ENCODE data around the gene COL6A5.

COL6A5 gene

GRCh38 chr3:130514681-130515080 is 169.2 kb downstream of the COL6A5 start:
- Histone ChIP-seq H3K4me1 (ENCODE audit: control insufficient read depth, insufficient read depth, low read length, unreplicated experiment) (no peaks in the 10 kb centered on the region), H3K27me3 (ENCODE audit: insufficient read depth, low read length) (peaks cover 24% of the 10 kb centered on the region), H3K27ac (ENCODE audit: low read depth, low read length) (no peak overlapping the region), H3K4me3 (ENCODE audit: low read depth, low read length) (no peak overlapping the region), H2AFZ (ENCODE audit: low read length, unreplicated experiment) (no peak overlapping the region), H3K79me2 (ENCODE audit: control insufficient read depth, insufficient read depth, low read length, unreplicated experiment) (no peaks in the 10 kb centered on the region), H3K36me3 (ENCODE audit: insufficient read depth, low read length) (no peaks in the 10 kb centered on the region)

- Histone ChIP-seq H2AFZ (ENCODE audit: low read length, unreplicated experiment) (no peak overlapping the region), H3K4me3 (ENCODE audit: low read depth, low read length) (no peak overlapping the region), H3K27ac (ENCODE audit: low read depth, low read length) (no peak overlapping the region), H3K27me3 (ENCODE audit: insufficient read depth, low read length) (peaks cover 24% of the 10 kb centered on the region), H3K4me1 (ENCODE audit: control insufficient read depth, insufficient read depth, low read length, unreplicated experiment) (no peaks in the 10 kb centered on the region), H3K36me3 (ENCODE audit: insufficient read depth, low read length) (no peaks in the 10 kb centered on the region), H3K79me2 (ENCODE audit: control insufficient read depth, insufficient read depth, low read length, unreplicated experiment) (no peaks in the 10 kb centered on the region)
Observed at GRCh38 chr3:130515755-130516154, 170.3 kb downstream of the COL6A5 start.

DNA sequence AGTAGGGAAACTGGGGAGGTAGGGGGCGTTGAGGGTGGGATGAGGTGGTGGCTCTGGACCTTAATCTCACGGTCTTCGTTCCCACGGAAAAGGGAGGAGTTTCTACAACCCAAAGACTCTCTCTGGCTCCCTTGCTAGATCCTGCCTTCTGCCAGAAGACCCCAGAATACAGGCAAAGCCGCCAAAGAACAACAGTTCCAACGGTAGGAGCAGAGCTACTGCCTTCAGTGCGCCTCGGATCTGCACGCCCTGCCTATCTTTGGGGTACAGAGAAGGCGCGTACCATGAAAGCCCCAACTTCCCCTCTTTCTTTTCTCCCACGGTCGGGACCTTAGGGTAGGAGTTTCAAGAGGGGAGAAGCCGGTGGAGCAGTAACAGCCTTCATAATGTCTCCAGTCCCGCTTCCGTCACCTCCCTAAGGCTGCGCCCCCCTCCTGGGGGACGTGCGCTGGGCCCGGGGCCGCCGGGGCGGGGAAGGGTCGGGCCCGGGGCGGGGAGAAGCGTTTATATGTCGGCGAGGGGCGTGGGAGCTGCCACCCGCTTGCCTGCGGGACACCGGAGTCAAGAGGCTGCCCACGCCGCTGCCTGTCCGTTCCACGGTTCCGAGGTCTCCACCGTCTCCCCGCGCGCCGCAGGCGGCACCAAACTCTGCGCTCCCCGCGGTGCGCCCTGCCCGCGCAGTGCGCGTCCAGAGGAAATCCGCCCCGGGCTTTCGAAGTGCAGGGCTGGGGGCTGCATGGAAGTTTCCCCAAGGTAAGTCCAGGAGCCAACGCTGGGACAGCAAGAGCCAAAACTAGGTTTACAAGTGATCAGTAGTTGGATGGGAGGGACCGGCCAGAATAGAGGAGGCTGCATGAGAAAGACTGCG is 171.4 kb downstream of the COL6A5 start, which contains the start of gene COL6A6:
COL6A6 (plus strand) TSS at position 533 of the 868 bp plus-strand sequence. CDS start 43,188 bp downstream, outside the sequence.
- Histone ChIP-seq H3K4me3 (ENCODE audit: low read depth, low read length) (no peak within 1 kb of the TSS), H3K79me2 (ENCODE audit: control insufficient read depth, insufficient read depth, low read length, unreplicated experiment) (no peaks in the 10 kb centered on the region), H3K27me3 (ENCODE audit: insufficient read depth, low read length) (peaks cover 24% of the 10 kb centered on the region), H3K36me3 (ENCODE audit: insufficient read depth, low read length) (no peaks in the 10 kb centered on the region), H2AFZ (ENCODE audit: low read length, unreplicated experiment) (no peak within 1 kb of the TSS), H3K4me1 (ENCODE audit: control insufficient read depth, insufficient read depth, low read length, unreplicated experiment) (no peaks in the 10 kb centered on the region), H3K27ac (ENCODE audit: low read depth, low read length) (no peak within 1 kb of the TSS)

DNA sequence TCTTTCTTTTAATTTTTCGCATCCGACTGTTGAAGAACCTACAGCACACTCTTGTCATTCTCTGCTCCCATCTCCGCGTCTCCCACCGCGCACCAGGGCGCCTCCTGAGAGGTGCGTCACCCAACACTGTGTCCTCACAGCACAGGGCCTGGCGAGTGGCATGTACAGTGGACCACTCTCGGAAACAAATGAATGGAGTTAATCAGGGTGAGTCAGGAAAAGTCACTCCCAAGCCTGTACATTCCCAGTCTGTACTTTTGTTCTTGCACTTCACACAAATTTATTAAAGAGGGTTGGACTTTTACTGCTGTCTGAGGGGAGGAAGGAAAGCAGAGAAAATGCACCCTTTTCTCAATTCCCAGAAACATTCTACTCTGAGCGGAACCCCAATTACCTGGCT is 172.1 kb downstream of the COL6A5 start:
- Histone ChIP-seq H3K27me3 (ENCODE audit: insufficient read depth, low read length) (peaks cover 24% of the 10 kb centered on the region), H2AFZ (ENCODE audit: low read length, unreplicated experiment) (no peak overlapping the region), H3K79me2 (ENCODE audit: control insufficient read depth, insufficient read depth, low read length, unreplicated experiment) (no peaks in the 10 kb centered on the region), H3K27ac (ENCODE audit: low read depth, low read length) (no peak overlapping the region), H3K4me3 (ENCODE audit: low read depth, low read length) (no peak overlapping the region), H3K36me3 (ENCODE audit: insufficient read depth, low read length) (no peaks in the 10 kb centered on the region), H3K4me1 (ENCODE audit: control insufficient read depth, insufficient read depth, low read length, unreplicated experiment) (no peaks in the 10 kb centered on the region)

GRCh38 chr3:130519754-130520153 is 174.3 kb downstream of the COL6A5 start:
- H3K4me3 ChIP-seq (ENCODE audit: low read depth, low read length) = no peak overlapping the region
- no peaks in the 10 kb centered on the region for H3K36me3 ChIP-seq (ENCODE audit: insufficient read depth, low read length)
- no peak overlapping the region for H2AFZ ChIP-seq (ENCODE audit: low read length, unreplicated experiment)
- H3K4me1 ChIP-seq (ENCODE audit: control insufficient read depth, insufficient read depth, low read length, unreplicated experiment) = no peaks in the 10 kb centered on the region
- no peaks in the 10 kb centered on the region for H3K79me2 ChIP-seq (ENCODE audit: control insufficient read depth, insufficient read depth, low read length, unreplicated experiment)
- no peak overlapping the region for H3K27ac ChIP-seq (ENCODE audit: low read depth, low read length)
- H3K27me3 ChIP-seq (ENCODE audit: insufficient read depth, low read length) = peaks cover 24% of the 10 kb centered on the region

DNA sequence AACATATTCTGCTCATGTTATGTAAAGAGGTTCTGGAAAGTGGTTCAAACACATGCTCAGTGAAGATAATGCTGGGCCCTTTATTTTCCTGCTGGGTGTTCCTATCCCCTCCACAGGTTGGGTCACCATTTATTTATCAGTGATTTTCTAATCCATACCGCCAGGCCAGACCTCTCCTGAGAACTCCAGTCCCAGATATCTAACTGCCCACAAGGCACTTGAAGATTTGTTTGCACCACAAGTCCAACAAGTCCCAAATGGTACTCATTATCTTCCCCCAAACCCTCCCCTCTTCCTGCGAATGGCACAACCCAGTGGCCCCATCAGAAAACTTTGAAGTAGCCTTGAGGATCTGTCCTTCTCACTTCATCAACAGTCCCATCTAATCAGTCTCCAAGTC is 176.9 kb downstream of the COL6A5 start:
- H3K4me1 ChIP-seq (ENCODE audit: control insufficient read depth, insufficient read depth, low read length, unreplicated experiment) = no peaks in the 10 kb centered on the region
- H3K27me3 ChIP-seq (ENCODE audit: insufficient read depth, low read length) = peaks cover 7% of the 10 kb centered on the region
- H2AFZ ChIP-seq (ENCODE audit: low read length, unreplicated experiment) = no peak overlapping the region
- H3K4me3 ChIP-seq (ENCODE audit: low read depth, low read length) = no peak overlapping the region
- no peaks in the 10 kb centered on the region for H3K36me3 ChIP-seq (ENCODE audit: insufficient read depth, low read length)
- H3K79me2 ChIP-seq (ENCODE audit: control insufficient read depth, insufficient read depth, low read length, unreplicated experiment) = no peaks in the 10 kb centered on the region
- H3K27ac ChIP-seq (ENCODE audit: low read depth, low read length) = no peak overlapping the region

GRCh38 chr3:130527426-130527825 is 182.0 kb downstream of the COL6A5 start:
- Histone ChIP-seq H3K27me3 (ENCODE audit: insufficient read depth, low read length) (no peaks in the 10 kb centered on the region), H3K4me3 (ENCODE audit: low read depth, low read length) (no peak overlapping the region), H3K27ac (ENCODE audit: low read depth, low read length) (no peak overlapping the region), H3K79me2 (ENCODE audit: control insufficient read depth, insufficient read depth, low read length, unreplicated experiment) (no peaks in the 10 kb centered on the region), H3K36me3 (ENCODE audit: insufficient read depth, low read length) (no peaks in the 10 kb centered on the region), H3K4me1 (ENCODE audit: control insufficient read depth, insufficient read depth, low read length, unreplicated experiment) (no peaks in the 10 kb centered on the region), H2AFZ (ENCODE audit: low read length, unreplicated experiment) (no peak overlapping the region)

- H2AFZ ChIP-seq (ENCODE audit: low read length, unreplicated experiment) = no peak overlapping the region
- H3K27me3 ChIP-seq (ENCODE audit: insufficient read depth, low read length) = no peaks in the 10 kb centered on the region
- H3K4me1 ChIP-seq (ENCODE audit: control insufficient read depth, insufficient read depth, low read length, unreplicated experiment) = no peaks in the 10 kb centered on the region
- no peak overlapping the region for H3K4me3 ChIP-seq (ENCODE audit: low read depth, low read length)
- no peaks in the 10 kb centered on the region for H3K36me3 ChIP-seq (ENCODE audit: insufficient read depth, low read length)
- H3K79me2 ChIP-seq (ENCODE audit: control insufficient read depth, insufficient read depth, low read length, unreplicated experiment) = no peaks in the 10 kb centered on the region
- no peak overlapping the region for H3K27ac ChIP-seq (ENCODE audit: low read depth, low read length)
Observed at GRCh38 chr3:130528120-130528519, 182.6 kb downstream of the COL6A5 start.

DNA sequence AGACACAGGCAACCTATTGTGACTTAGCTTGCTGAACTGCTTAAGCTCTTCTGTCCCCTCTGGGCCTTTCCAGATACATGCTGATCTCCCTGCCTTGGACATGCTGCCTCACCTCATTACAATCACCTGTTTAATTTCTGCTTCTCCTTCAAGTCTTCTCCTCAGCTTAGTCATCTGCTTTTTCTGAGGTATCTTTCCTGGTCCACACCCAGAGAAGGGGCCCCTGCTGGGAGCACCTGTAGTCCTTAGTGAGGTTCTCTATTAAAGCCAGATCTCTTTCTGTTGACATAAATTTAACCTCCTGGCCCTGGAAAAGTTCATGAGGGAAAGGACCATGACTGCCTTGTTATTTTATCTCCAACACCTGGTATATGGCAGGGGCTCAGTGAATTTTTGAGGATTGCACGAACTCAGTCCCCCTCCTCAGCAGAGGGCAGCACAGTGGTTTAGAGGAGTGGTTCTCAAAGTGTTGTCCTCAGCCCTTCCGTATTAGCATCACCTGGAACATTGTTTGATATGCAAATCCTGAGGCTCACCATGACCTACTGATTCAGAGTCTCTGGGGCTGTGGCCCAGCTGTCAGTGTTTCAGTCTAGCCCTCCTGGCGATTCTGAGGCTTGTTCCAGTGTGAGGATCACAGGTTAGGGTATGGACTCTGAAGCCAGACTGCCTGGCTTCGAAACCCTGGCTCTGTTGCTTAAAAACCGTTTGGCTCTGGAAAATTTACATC is 184.2 kb downstream of the COL6A5 start:
- Histone ChIP-seq H2AFZ (ENCODE audit: low read length, unreplicated experiment) (no peak overlapping the region), H3K27ac (ENCODE audit: low read depth, low read length) (no peak overlapping the region), H3K4me3 (ENCODE audit: low read depth, low read length) (no peak overlapping the region), H3K79me2 (ENCODE audit: control insufficient read depth, insufficient read depth, low read length, unreplicated experiment) (no peaks in the 10 kb centered on the region), H3K4me1 (ENCODE audit: control insufficient read depth, insufficient read depth, low read length, unreplicated experiment) (no peaks in the 10 kb centered on the region), H3K36me3 (ENCODE audit: insufficient read depth, low read length) (no peaks in the 10 kb centered on the region), H3K27me3 (ENCODE audit: insufficient read depth, low read length) (no peaks in the 10 kb centered on the region)

GRCh38 chr3:130533247-130533646 is 187.8 kb downstream of the COL6A5 start:
- Histone ChIP-seq H3K27me3 (ENCODE audit: insufficient read depth, low read length) (no peaks in the 10 kb centered on the region), H3K27ac (ENCODE audit: low read depth, low read length) (no peak overlapping the region), H3K36me3 (ENCODE audit: insufficient read depth, low read length) (no peaks in the 10 kb centered on the region), H2AFZ (ENCODE audit: low read length, unreplicated experiment) (no peak overlapping the region), H3K79me2 (ENCODE audit: control insufficient read depth, insufficient read depth, low read length, unreplicated experiment) (no peaks in the 10 kb centered on the region), H3K4me3 (ENCODE audit: low read depth, low read length) (no peak overlapping the region), H3K4me1 (ENCODE audit: control insufficient read depth, insufficient read depth, low read length, unreplicated experiment) (no peaks in the 10 kb centered on the region)
